HG03354 (cell line): ENCODE data around the gene MUC22.
"Not testable (repeated sequence)": the region's sequence is repeated elsewhere in the genome, so short reads cannot be mapped to it uniquely, and the experiment has no call there.

Source experiments
- ATAC-seq: cut with Tn5 transposase; IDR thresholded peaks from one replicate; pipeline ENCODE4 v1.9.1; 2021; ENCODE audit warnings: mild to moderate bottlenecking; ENCODE audit not compliant: unreplicated experiment, poor library complexity, severe bottlenecking

Gene MUC22

GRCh38 chr6:31033075-31033474 is 22.8 kb downstream of the MUC22 start:
- no peak for ATAC-seq

DNA sequence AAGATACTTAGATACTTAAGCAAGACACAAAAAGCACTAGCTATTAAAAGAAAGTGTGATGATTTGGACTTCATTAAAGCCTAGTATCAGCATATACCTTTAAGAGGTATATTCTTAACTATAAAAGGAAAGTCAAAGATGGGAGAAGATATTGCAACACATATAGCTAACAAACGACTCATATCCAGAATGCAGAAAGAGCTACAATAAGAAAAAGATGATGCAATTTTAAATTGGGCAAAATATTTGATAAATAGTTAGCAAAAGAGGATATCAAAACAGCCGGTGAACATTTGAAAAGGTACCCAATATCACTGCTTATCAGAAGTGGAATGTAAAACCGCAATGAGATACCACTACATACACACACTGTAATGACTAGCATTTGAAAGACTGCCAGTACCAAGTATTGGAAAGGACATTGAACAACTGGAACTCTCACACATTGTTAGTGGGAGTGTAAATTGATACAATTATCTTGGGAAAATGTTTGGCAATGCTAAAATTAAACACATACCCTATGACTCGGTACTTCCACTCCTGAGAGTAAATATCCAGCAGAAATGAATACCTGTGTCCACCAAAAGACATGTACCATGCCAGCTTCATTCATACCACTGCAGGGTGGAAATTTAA is 25.7 kb downstream of the MUC22 start:
- no peak for ATAC-seq

GRCh38 chr6:31037169-31037568 is 26.9 kb downstream of the MUC22 start:
- ATAC-seq = no peak

- no peak for ATAC-seq
Observed at GRCh38 chr6:31037682-31038081, 27.4 kb downstream of the MUC22 start.

GRCh38 chr6:31038559-31038958 is 28.3 kb downstream of the MUC22 start:
- no peak for ATAC-seq

DNA sequence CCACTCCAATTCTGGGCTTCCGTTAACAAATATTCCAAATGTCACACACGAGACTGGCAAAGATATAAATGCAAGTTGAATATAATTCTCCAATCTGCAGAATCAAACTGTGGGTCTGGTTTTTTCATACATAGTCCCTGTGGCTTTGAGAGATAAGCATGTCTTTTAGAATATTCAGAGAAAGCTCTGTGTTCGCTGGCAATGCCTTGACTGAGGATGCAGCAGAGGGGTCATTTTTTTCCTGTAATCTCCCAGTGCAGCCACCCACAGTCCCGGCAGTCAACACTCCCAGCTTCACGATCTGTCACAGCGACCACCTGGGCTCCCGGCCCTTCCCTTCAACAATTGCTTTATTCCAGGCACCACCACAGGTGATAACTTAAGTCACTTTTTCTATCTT is 30.5 kb downstream of the MUC22 start:
- ATAC-seq = no peak

DNA sequence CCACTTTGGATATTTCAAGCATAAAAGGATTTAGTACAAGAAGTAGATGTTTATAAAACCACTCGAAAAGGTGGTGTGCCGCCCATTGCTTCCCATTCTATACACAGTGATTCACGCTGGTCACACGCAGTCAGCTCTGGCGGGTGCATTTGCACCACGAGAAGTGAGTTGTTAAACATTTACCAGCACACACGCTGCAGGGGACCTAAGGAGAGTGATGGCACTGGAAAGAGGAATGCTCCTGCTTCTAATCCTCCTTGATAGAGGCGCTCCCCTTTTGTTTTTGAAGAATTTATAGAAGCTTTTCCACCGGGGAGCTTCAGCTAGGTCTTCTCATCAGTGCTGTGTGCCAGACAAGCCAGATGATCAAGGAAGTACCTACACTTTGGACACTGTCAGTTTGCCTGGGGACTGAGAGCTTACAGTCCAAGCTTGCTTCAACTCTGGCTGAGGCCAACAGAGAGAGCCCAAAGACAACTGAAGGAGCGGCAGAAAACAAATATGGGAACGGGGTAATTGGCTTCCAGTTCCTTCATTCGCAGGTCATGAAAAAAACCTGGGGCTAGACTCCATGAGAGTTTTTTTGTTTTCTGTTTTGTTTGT is 31.2 kb downstream of the MUC22 start:
- ATAC-seq = no peak

DNA sequence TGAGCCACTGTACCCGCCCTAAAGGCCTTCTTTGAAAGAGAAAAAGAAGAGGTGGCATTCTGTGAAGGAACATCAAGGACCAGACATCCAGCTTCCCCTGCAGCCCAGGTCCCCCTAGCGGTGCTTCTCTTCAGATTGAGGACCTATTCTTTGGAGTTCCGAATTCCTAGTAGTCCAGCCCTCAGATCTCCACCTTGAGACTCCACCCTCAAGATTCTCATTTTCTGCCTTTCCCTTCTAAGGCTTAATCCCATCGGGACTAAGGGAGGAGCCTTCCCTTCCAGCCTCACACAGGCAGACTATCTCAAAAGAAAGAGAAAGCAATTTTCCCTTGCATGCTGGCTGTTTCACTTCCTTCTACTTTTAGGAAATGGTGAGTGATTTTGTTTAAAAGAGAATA is 32.5 kb downstream of the MUC22 start:
- ATAC-seq = no peak

- ATAC-seq = no peak
Observed at GRCh38 chr6:31048099-31048498, 37.8 kb downstream of the MUC22 start.

DNA sequence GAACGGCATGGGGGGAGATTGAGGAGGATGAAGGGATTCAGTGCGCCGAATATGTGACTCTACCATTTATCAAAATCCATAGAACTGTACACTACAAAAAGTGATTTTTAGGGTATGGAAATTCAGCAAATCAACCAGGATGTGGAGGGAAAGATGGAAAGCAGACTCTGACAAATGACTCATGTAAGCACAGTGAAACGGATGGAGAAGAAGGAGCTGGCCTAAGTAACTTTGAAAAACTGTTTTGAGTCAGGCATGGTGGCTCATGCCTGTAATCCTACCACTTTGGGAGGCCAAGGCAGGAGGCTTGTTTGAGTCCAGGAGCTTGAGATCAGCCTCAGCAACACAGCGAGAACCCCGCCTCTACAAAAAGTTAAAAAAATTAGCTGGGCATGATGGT is 39.2 kb downstream of the MUC22 start:
- ATAC-seq = no peak

GRCh38 chr6:31053187-31053586 is 42.9 kb downstream of the MUC22 start:
- not testable (repeated sequence) for ATAC-seq

GRCh38 chr6:31053873-31054272 is 43.6 kb downstream of the MUC22 start:
- ATAC-seq = no peak

DNA sequence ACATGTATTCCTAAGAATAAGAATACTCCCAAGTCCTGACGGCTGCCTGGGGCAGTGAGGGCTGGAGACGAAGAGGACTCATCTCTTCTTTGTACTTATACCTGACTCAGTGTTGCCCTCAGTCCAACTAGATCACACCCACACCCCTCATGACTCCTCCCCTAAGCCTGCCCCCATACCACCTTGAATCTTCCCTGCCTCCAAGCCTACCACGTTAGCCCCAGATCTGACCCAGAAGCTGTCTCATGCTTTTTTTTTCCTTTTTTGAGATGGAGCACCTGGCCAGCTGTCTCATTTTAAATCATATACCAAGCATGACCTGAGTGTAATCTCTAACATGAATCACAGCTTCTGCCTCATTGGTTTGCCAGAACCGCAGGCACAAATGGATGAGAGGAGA is 45.2 kb downstream of the MUC22 start:
- ATAC-seq = no peak

DNA sequence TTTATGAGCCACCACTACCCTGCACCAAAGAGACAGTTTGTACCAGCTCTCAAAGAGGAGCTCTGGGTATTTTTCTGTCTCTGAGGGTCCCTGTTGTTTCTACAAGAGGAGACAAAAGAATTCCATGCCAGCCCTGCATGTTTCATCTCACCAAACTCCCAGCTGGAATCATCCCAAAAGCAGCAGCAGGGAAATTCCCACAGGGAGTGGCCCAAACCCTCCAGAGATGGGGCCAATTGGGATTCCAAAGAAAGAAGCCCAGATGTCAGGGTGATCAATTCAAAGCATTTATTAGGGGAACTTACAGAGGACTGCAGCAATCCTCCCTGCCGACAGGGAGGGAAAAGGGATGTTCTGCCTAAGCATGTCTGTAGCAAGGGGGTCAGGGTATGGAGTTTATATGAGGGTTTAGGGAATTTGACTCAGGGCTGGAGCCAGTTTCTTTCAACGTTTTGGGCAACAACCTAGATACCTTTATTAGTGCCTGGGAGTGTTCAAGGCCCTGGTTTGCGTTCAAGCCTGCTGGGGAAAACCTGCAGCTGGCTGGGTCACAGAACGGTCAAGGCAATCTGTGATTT is 47.2 kb downstream of the MUC22 start:
- ATAC-seq = no peak

- no peak for ATAC-seq
Observed at GRCh38 chr6:31058128-31058894, 48.0 kb downstream of the MUC22 start.

DNA sequence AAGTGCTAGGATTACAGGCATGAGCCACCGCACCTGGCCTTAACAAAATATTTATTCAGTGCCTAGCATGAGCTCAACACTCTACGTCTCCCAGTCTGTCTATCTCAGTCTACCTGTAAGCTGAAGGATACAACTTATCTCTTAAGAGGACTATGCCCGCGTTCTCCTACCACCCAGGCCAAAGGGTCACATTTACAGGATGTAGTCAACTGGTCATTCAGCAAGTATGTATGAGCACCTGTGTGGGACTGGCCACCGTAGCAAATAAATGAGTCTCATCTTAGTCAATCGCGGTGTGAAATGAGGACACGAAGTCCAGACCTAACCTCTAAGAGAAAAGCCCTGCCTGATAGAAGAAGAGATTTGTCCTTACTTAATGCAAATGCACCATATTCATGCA is 49.9 kb downstream of the MUC22 start:
- no peak for ATAC-seq

GRCh38 chr6:31063906-31064435 is 53.7 kb downstream of the MUC22 start:
- no peak for ATAC-seq

GRCh38 chr6:31065556-31065955 is 55.3 kb downstream of the MUC22 start:
- ATAC-seq = no peak

DNA sequence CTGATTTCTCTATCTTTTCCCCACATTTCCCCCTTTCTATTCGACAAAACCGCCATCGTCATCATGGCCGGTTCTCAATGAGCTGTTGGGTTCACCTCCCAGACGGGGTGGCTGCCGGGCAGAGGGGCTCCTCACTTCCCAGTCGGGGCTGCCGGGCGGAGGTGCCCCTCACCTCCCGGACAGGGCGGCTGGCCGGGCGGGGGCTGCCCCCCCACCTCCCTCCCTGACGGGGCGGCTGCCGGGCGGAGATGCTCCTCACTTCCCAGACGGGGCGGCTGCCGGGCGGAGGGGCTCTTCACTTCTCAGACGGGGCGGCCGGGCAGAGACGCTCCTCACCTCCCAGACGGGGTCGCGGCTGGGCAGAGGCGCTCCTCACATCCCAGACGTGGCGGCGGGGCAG is 56.8 kb downstream of the MUC22 start:
- not testable (repeated sequence) for ATAC-seq

DNA sequence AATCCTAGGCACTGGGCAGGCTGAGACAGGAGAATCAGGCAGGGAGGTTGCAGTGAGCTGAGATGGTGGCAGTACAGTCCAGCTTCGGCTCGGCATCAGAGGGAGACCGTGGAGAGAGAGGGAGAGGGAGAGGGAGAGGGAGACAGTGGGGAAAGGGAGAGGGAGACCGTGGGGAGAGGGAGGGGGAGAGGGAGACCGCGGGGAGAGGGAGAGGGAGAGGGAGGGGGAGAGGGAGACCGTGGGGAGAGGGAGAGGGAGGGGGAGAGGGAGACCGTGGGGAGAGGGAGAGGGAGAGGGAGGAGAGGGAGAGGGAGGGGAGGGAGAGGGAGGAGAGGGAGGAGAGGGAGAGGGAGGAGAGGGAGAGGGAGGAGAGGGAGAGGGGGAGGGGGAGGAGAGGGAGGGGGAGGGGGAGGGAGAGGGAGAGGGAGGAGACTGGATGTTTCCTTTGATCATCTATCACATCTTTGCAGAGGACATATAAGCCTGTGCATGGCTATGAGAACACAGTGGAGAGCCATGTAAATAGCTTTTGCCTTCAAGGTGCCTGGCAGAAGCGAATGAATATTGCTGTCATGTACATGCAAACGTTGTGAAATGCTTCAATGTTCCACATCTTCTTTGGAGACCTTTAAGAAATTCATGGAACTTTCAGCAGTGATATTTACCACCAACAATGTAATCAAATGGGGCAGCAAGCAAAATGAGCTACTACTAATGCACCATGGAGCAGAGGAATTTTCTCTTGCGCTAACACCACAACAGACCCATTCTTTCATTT is 57.8 kb downstream of the MUC22 start:
- not testable (repeated sequence) for ATAC-seq
